Stimulated activated CD4-positive, alpha-beta T cell treated with anti-CD3 and anti-CD28 coated beads, Interleukin-4, amount 100 ng/mL, for 1 hour (primary cell): Measurements from ENCODE around the gene PDZD2.
"Not testable (repeated sequence)": the region's sequence is repeated elsewhere in the genome, so short reads cannot be mapped to it uniquely, and the experiment has no call there.

ENCODE experiments used
- DNase-seq: peaks from one replicate; pipeline ENCODE4 v3.0.0-alpha.2; 2020

Gene PDZD2

DNA sequence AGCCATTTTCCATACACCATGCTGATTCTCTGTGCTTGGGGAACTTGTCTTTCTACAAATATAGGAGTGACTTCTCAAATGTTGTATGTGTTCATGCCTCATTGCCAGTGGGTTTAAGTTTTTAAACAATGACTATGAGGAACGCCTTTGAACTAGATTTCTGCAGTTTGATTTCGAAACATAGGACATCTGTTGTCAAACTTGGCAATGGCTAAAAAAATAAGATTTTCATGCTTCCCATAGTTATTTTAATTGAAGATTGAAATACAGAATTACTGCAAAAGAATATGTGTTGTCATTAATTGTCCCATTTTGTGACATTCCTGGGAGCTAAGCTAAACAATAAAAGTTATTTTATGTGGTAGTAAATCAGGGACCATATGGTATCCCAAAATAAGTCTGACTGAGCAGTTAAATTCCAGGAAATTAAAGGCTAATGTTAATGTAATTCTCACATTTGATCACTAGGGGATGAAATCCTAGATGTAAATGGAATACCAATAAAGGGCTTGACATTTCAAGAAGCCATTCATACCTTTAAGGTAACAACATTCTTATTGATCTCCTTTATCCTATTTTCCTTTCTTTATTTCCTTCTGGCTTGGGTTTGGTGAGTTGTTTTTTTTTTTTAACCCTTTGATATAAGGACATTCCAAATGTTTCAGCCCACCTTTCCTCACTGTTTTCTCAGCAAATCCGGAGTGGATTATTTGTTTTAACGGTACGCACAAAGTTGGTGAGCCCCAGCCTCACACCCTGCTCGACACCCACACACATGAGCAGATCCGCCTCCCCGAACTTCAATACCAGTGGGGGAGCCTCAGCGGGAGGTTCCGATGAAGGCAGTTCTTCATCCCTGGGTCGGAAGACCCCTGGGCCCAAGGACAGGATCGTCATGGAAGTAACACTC lies 418.5 kb downstream of the PDZD2 start:
- no peak for DNase-seq

DNA sequence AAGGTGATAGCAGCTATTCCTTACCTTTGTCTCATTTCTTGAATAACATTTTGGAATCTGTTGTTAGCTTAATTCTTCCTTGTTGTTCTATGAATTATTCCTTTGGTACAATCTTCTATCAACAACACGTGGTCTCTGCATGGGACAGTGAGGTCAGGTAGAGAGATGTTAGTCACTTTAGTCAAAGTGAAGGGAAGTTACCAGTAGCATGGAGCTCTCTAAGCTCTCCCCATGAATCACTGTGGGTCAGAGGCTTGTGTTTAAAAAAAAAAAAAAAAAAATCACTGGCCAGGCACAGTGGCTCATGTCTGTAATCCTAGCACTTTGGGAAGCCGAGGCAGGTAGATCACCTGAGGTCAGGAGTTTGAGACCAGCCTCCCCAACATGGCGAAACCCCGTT lies 419.2 kb downstream of the PDZD2 start:
- DNase-seq, result no peak

DNA sequence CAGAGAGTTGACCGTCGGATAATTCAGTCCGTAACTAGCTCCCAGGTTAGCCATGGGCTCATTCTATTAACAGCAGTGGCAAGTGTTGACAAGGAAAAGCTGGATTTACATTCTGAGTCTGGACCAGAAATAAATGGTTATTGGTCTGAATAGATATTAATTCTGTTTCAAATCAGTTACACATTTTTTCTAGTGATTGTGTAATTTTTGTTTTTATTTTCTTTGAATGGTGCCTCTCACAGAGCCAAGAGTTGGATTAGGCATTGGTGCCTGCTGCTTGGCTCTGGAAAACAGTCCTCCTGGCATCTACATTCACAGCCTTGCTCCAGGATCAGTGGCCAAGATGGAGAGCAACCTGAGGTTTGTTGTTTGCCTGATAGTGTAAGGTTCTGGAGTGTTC lies 420.1 kb downstream of the PDZD2 start:
- no peak for DNase-seq

DNA sequence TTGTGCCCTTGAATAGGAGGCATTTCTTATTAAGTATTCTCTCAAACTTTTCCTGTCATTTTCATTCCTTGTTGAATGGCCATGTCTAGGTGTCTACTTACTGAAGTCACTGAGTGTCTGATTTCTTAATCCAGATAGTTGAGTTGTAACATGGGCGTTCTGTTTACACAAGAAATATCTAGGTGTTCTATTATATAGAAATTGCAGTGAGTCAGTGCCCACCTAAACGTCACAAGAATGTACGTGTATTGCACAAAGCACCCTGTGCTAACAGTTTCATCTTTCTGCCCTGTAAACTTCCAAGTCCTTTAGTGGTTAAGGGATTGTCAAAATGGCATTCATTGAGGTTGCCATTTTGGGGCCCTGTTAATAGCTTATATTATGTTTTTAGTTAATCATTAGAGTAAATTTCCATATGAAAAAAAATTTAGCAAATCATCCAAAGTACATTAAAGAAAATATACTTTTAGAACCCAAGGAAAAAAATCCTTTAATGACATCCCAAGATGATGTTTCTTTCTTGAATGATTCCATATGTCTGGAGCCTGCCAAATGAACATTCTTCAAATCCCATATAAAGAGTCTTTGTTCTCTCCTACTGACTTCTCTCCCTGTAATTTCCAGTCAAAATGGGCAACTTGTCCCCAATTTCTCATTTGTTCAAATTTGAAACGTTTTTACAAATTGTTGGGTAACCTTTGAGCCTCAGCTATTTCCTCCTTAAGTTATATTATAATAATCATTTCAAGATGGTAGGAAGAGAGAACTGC lies 421.0 kb downstream of the PDZD2 start:
- DNase-seq, result no peak

DNA sequence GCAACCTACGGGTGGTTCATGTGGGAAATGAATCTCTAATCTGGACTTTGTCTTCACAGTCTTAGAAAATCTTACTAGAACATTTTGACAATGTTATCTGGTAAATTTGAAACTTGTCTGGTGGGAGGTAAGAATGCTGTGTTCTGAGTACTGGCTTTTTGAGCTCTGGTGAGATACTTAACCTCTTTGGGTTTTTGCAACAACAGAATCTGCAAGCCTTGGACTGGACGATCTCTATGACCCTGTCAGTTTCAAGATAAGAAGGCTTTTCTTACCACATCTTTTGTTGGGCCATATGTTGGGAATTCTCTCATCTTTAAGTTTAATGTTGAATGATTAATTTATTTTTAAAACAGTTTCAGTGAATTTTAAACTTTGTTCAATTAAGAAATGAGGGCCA lies 422.3 kb downstream of the PDZD2 start:
- DNase-seq, result no peak

DNA sequence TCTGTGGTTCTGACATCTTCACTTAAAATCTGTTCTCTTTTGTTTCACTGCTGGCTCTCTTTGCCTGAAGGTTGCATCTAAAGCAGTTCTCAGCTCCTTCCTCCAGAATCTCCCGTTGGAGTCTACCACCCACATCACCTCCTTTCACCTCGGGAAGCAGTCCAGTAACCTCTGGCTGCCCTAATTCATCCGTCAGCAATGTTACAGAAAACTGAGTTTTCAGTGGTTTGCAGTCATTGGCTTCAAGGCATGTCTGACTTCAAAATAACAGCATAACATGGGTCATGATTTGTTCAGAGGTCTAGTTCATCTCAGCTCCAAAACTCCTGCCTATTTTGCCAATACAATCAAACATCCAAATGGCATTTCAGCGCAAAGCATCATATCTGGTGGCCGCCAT lies 427.5 kb downstream of the PDZD2 start:
- DNase-seq, result no peak

DNA sequence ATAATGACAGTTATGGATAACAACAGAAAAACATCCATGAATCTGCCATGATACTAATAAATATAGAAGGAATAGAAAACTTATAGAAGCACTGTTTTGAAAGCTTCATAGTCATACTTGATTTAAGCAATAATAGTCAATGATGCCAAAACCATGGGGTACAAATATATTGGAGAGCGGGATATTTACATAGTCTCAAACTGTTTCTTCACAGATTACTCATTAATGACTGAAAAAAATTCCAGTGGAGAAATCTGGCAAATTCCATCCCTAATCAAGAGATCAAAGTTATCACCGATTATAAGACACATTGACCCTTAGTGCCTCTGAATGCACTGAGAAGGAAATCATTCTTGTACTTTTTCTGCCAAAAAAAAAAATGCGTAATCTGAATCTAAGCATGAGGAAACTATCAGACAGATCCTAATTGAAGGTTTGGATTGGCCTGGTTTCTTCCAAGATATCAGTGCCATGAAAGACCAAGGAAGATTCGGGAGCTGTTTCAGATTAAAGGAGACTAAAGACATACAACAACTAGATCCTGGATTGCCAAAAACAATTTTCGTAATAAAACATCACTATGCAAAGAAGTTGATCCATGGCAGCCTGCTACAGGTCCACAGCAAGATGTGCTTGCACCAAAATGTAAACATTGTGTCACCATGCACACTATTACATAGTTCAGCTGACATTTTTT lies 429.0 kb downstream of the PDZD2 start:
- no peak for DNase-seq

DNA sequence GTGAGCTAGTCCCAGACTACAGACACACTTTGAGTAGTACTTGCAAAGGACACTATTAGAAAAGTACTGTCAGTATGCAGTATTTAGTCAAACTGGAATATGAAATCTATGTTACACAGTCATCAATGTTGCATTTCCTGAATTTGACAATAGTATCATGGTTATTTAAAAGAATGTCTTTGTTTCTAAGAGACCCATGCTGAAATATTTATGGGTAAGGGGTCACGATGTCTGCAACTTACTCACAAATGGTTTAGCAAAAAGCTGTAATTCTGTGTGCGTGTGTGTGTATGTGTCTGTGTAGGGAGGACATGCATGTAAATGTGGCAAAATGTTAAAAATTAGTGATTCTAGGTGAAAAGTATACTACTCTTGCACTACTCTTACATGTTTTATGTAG lies 429.6 kb downstream of the PDZD2 start:
- no peak for DNase-seq

DNA sequence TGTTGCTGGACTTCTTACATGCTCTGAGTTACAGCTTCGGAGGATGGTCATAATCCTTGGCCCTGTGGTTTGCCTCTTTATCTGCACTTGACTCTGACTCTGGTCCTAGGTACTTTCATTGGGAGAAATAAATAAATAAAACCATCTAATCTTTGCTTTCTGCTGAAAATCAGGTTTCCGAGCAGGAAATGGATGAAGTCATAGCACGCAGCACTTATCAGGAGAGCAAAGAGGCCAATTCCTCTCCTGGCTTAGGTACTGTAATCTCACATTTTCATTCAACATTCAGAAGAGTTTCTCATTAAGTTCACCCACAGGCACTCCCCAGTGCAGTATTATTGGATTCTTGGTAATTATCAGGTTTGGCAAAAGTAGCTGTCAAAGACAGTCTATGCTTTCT lies 430.5 kb downstream of the PDZD2 start:
- no peak for DNase-seq

DNA sequence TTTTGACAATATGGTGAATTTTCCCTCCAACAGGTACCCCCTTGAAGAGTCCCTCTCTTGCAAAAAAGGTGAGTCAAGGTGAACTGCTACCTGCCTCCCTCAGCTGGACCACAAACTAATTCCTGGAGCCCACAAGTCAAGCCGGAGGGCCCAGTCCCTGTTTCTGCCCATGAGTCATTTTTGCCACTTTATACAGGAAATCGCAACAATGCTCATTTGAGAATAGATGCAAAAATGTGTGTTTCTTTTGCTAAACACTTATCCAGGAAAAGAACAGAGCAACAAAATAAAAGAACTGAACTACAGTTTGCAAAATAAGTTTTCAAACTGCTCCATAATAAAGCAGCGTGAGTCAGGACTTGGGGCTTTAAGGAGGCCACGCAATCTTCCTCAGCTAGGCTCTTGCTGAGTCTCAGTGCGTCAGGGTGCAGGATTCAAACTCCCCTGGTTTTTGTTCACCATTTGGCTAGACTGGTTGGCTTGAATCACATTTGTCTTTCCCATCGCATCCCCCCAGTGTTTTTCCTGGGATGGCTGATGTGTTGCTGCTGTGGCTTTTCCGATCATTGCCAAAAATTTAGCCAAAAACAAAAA lies 432.5 kb downstream of the PDZD2 start:
- no peak for DNase-seq

DNA sequence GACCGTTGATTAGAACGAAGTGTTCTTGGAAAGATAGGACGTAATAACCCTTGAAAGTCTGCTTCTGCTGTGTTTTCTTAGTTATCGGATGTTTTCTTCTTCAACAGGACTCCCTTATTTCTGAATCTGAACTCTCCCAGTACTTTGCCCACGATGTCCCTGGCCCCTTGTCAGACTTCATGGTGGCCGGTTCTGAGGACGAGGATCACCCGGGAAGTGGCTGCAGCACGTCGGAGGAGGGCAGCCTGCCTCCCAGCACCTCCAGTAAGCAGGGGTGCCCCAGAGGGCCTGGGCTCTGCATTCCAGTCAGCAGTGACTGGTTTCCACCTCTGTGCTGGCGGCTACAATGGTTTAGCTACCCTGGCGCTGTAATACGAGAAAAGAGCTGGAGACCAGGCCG lies 433.1 kb downstream of the PDZD2 start:
- DNase-seq, result no peak

DNA sequence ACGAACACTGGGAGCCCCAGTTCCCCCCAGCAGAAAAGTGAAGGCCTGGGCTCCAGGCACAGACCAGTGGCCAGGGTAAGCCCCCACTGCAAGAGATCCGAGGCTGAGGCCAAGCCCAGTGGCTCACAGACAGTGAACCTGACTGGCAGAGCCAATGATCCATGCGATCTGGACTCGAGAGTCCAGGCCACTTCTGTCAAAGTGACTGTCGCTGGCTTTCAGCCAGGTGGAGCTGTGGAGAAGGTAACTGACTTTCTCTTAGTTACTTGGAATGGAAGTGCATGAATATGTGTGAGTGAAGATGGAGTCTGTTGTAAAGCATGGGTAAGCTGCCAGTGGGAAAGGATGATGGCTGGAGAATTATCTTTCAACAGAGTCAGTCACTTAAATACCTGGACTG lies 435.5 kb downstream of the PDZD2 start:
- DNase-seq, result no peak

DNA sequence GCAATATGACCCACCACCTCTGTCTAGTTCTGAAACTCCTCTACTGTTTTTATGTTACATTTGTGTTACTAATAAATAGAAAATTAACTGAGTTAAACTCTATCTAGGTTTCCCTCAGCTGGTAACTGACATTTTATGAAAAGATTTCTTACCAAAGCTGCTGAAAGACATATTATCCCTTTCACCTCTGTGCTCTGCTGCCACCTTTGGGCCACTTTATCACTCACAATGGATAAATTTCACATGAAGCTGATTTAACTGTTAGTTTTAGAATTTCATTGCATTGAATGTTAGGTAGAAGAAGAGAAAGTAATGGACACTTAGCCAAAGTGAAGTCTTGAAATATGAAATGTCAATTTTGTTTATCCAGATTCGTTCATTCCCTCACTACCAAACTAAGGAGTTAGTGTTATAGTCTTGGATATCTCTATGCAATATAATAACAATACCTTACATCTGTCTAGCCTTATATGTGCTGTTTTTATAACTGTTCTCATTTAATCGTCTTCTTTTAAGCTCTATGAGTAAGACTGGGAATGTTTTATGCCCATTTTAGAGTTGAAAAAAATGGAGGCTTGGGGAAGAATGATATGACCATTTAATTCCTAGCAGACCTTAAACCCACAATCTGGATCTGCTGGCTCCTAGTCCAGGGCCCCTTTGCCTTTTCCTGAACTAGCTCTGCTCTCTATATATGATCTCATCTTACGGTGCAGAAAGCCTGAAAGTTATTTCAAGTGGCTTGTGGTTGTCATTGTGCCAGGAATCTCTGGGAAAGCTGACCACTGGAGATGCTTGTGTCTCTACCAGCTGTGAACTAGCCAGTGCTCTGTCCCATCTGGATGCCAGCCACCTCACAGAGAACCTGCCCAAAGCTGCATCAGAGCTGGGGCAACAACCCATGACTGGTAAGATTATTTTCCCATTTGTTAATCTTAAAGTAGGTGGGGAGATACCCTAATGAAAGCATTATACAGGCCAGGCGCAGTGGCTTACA lies 438.1 kb downstream of the PDZD2 start:
- DNase-seq, result peak; percentile 36

DNA sequence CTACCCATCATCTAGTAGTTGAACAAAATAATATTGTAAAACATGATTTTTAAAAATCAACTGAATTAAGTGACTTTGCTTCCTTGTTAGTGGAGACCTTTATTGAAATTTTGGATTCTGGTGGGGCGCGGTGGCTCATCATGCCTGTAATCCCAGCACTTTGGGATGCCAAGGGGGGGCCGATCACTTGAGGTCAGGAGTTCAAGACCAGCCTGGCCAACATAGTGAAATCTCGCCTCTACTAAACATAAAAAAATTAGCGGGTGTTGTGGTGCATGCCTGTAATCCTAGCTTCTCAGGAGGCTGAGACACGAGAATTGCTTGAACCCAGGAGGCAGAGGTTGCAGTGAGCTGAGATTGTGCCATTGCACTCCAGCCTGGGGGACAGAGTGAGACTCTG lies 439.9 kb downstream of the PDZD2 start:
- not testable (repeated sequence) for DNase-seq

DNA sequence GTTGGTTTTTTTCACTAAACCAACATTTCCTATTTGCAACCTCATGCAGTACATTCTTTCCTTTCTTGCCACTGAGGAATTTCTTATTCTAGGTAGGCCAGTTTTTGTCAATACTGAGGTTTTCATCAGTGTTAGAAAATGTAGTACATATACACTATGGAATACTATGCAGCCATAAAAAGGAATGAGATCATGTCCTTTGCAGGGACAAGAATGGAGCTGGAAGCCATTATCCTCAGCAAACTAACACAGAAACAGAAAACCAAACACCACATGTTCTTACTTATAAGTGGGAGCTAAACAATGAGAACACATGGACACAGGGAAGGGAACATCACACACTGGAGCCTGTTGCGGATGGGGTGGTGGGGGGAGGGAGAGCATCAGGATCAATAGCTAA lies 441.6 kb downstream of the PDZD2 start:
- not testable (repeated sequence) for DNase-seq

DNA sequence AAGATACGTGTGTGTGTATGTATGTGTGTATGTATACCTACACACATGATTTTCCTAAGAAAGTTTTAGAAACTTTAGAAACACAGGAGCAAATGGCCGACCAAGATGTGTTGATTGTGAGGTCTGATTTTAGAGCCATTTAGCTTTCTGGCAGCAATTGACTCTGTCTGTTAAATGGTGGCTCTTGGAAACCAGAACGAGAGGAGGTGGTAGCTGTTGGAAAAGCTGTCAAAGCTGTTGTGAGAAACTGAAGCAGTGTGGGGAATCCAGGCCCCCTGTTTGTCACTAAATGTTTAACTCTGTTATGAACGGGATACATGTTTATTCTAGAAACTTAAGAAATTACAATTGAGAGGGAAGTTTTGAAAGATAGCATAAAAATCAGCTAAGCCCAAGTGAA lies 443.8 kb downstream of the PDZD2 start:
- no peak for DNase-seq

DNA sequence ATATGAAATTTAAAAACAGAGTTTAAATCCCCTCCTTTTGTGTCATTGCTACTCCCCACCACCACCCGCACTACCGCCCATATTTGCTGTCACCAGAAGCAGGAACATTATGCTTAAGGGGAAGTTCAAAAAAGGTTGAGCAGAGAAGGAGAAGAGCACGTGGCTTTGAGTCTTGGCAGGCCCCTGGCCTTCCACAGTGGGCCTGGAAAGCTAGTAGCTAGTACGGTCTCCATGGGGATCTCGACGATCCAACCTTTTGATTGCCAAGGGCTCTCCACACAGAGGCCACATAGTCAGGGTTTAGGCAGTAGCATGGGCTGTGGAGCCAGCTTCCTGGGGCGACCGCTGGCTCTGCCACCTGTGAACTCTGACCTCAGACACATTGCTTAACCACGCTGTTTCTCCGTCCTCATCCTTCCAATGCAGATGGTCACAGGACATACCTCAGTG lies 445.1 kb downstream of the PDZD2 start:
- DNase-seq, result no peak

DNA sequence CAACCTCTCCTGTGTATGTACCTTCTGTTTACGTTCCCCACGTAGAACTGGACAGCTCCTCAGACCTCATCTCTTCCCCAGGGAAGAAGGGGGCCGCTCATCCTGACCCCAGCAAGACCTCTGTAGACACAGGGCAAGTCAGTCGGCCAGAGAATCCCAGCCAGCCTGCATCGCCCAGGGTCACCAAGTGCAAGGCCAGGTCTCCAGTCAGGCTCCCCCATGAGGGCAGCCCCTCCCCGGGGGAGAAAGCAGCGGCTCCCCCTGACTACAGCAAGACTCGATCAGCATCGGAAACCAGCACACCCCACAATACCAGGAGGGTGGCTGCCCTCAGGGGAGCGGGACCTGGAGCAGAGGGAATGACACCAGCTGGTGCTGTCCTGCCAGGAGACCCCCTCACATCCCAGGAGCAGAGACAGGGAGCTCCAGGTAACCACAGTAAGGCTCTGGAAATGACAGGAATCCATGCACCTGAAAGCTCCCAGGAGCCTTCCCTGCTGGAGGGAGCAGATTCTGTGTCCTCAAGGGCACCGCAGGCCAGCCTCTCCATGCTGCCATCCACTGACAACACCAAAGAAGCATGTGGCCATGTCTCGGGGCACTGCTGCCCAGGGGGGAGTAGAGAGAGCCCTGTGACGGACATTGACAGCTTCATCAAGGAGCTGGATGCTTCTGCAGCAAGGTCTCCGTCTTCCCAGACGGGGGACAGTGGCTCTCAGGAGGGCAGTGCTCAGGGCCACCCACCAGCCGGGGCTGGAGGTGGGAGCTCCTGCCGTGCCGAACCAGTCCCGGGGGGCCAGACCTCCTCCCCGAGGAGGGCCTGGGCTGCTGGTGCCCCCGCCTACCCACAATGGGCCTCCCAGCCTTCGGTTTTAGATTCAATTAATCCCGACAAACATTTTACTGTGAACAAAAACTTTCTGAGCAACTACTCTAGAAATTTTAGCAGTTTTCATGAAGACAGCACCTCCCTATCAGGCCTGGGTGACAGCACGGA lies 448.5 kb downstream of the PDZD2 start:
- DNase-seq, result no peak

DNA sequence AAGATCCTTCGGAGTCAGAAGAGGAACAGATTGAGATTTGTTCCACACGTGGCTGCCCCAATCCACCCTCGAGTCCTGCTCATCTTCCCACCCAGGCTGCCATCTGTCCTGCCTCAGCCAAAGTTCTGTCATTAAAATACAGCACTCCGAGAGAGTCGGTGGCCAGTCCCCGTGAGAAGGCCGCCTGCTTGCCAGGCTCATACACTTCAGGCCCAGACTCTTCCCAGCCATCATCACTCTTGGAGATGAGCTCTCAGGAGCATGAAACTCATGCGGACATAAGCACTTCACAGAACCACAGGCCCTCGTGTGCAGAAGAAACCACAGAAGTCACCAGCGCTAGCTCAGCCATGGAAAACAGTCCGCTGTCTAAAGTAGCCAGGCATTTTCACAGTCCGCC lies 449.3 kb downstream of the PDZD2 start:
- DNase-seq, result no peak
